Panc1 (cell line): ENCODE measurements around the gene TOP1. TPM values are rescaled to one million over a fixed set of nuclear protein-coding genes. Genes with fewer than 3 reads are reported as not detected.

Experiments
- ATAC-seq: fragments of 200-7000 bp; cut with Tn5 transposase; 2 replicates; pipeline ENCODE4 v1.9.1; 2020; ENCODE audit warnings: mild to moderate bottlenecking, moderate library complexity
- BruUV-seq: library from RNA; stranded (reverse); fragments of 400-500 nt; replicated peaks from 2 replicates; lab custom pipeline; 2021; lab: Mats Ljungman, UMichigan
- CTCF ChIA-PET: fragments of 300-600 bp; sonication (Branson Sonifier 250); formaldehyde crosslinking; loops from one replicate; lab custom pipeline; 2022; ENCODE audit warnings: antibody characterized with exemption; lab: Charles Lee
- POLR2A ChIA-PET: fragments of 300-600 bp; sonication (Branson Sonifier 250); formaldehyde crosslinking; loops from one replicate; lab custom pipeline; 2022; ENCODE audit warnings: antibody characterized with exemption; lab: Charles Lee
- DNase-seq: peaks from one replicate; pipeline ENCODE4 v3.0.0-alpha.2; 2010; ENCODE audit warnings: low read depth, low spot score
- H3K27ac ChIP-seq: 2 replicates; pipeline ENCODE4 v1.5.1; 2011; ENCODE audit warnings: mild to moderate bottlenecking, low read length, inconsistent platforms
- H3K27me3 ChIP-seq: fragments of 200-500 bp; sonication (Bioruptor generic); 2 replicates; pipeline ENCODE4 v1.6.0; 2014; ENCODE audit warnings: low read length, inconsistent platforms; ENCODE audit not compliant: control insufficient read depth, insufficient read depth
- H3K36me3 ChIP-seq: fragments of 200-500 bp; sonication (Bioruptor generic); 2 replicates; pipeline ENCODE4 v1.5.1; 2014; ENCODE audit warnings: inconsistent platforms, mild to moderate bottlenecking, low read length, moderate library complexity; ENCODE audit not compliant: control insufficient read depth, insufficient read depth
- H3K4me1 ChIP-seq: 2 replicates; pipeline ENCODE4 v1.5.1; 2011; ENCODE audit warnings: inconsistent platforms, mild to moderate bottlenecking, low read length, moderate library complexity; ENCODE audit not compliant: control insufficient read depth, insufficient read depth
- H3K4me3 ChIP-seq, 2 experiments: 2 replicates each; pipeline ENCODE4 v1.5.1; 2011 to 2012; ENCODE audit warnings: low read depth in 2 of 2, low read length in 2 of 2, mild to moderate bottlenecking in 2 of 2, inconsistent platforms in 1 of 2, moderate library complexity in 1 of 2
- H3K9me3 ChIP-seq: fragments of 200-500 bp; sonication (Bioruptor generic); 2 replicates; pipeline ENCODE4 v1.5.1; 2014; ENCODE audit warnings: low read depth, mild to moderate bottlenecking, inconsistent platforms, low read length, moderate library complexity; ENCODE audit not compliant: control insufficient read depth, insufficient read depth
- POLR2AphosphoS5 ChIP-seq: IDR thresholded peaks from 2 replicates; pipeline ENCODE4 v1.6.1; 2012; ENCODE audit warnings: mild to moderate bottlenecking, low read depth, low read length, moderate library complexity
- SIN3A ChIP-seq: IDR thresholded peaks from 2 replicates; pipeline ENCODE4 v1.6.1; 2012; ENCODE audit warnings: low read depth, mild to moderate bottlenecking, low read length, moderate library complexity, borderline replicate concordance; ENCODE audit not compliant: insufficient read depth
- TCF7L2 ChIP-seq: IDR thresholded peaks from 2 replicates; pipeline ENCODE4 v1.6.1; 2011; ENCODE audit warnings: mild to moderate bottlenecking, low read depth, low read length, inconsistent platforms
- in situ Hi-C: cut with HindIII; loops from 2 replicates; pipeline ENCODE4 v1.10.0; 2016; ENCODE audit warnings: low sequenced_read_pairs, low pct_unique_long_range_greater_than_20kb
- intact Hi-C: fragments of 100-400 bp; cut with micrococcal nuclease; formaldehyde crosslinking; loops from one replicate; pipeline ENCODE4 v1.10.0; 2022; ENCODE audit not compliant: unreplicated experiment
- total RNA-seq: library from RNA; stranded (reverse); gene quantifications from one replicate; pipeline ENCODE4 v1.2.1, GENCODE V29; 2021; ENCODE audit not compliant: unreplicated experiment
- TF ChIP-seq, protein P1 (sequence below): fragments of 450-650 bp; IDR thresholded peaks from 2 replicates; pipeline ENCODE4 v1.5.1; 2017; ENCODE audit warnings: mild to moderate bottlenecking
- TF ChIP-seq, protein P2 (sequence below), 2 experiments: IDR thresholded peaks; 2 replicates each; pipeline ENCODE4 v1.6.1; 2011 to 2012; ENCODE audit warnings: low read depth in 2 of 2, control low read depth in 1 of 2, low read length in 1 of 2, mild to moderate bottlenecking in 1 of 2, moderate library complexity in 1 of 2; ENCODE audit not compliant: insufficient read depth in 1 of 2

TOP1 gene
- total RNA-seq, 1 experiment from 2014 or later: 65.2 TPM

DNA sequence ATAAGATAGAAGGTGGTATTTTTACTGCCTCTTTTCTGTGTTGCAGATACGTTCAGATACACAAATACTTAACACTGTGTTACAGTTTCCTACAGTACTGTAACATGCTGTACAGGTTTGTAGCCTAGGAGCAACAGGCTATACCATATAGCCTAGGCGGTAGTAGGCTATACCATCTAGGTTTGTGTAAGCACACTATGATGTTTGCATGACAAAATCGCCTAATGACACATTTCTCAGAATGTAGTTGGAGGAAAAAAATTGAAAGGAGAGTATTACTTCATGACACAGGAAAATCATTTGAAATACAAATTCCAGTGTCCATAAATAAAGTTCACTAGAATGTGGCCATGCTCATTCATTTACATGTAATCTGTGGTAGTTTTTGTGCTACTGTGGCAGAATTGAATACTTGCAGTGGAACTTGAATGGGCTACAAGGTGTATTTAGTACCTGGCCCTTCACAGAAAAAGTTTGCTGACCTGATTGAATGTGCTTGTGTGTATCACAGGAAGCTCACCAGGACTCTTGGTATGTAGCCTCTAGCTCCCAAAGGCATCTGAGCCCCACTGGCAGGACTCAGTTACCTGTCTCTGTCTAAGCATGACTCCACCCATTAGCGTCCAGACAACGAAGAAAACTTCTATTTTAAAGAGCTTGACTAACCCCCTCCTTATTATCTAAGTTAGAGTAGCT lies 18.8 kb downstream of the TOP1 start:
- Histone ChIP-seq H3K4me3 (no peak overlapping the region), H3K27me3 (no peaks in the 10 kb centered on the region), H3K36me3 (no peaks in the 10 kb centered on the region), H3K4me1 (peaks cover 36% of the 10 kb centered on the region), H3K27ac (no peak overlapping the region), H3K9me3 (no peaks in the 10 kb centered on the region)
- ATAC-seq: no peak; the same call in 1 of the 2 replicates
- in situ Hi-C loops (no loop called here), intact Hi-C loops (no loop called here)
- ChIA-PET POLR2A (interaction anchor here (0.5 to 0.6 kb wide), 2 partner anchors 25 to 64 kb away, joined by 3 to 7 read pairs; no protein-coding TSS in a partner anchor), CTCF (interaction anchor here (0.7 kb wide), 1 partner anchor 22 kb away, joined by 3 read pairs; no protein-coding TSS in a partner anchor)
- DNase-seq: no peak
- no peak for TF ChIP-seq SIN3A
- TF ChIP-seq, protein P1, sequence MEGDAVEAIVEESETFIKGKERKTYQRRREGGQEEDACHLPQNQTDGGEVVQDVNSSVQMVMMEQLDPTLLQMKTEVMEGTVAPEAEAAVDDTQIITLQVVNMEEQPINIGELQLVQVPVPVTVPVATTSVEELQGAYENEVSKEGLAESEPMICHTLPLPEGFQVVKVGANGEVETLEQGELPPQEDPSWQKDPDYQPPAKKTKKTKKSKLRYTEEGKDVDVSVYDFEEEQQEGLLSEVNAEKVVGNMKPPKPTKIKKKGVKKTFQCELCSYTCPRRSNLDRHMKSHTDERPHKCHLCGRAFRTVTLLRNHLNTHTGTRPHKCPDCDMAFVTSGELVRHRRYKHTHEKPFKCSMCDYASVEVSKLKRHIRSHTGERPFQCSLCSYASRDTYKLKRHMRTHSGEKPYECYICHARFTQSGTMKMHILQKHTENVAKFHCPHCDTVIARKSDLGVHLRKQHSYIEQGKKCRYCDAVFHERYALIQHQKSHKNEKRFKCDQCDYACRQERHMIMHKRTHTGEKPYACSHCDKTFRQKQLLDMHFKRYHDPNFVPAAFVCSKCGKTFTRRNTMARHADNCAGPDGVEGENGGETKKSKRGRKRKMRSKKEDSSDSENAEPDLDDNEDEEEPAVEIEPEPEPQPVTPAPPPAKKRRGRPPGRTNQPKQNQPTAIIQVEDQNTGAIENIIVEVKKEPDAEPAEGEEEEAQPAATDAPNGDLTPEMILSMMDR: no peak
- BruUV-seq: no TSS peak

DNA sequence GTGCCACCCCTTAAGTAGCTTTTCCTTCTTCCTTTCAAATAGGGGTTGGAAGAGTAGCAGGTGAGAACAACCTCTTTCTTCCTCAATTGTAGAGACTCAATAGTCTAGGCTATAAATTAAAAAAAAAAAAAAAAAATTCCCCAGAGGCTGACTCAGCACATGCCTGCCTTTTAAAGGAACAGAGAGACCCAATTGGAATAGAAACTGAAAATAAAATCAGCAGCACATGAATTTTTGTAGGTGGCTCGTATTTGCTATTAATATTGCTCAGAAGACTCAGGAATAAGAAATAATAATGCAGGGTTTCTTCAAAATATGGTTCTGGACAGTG lies 19.3 kb downstream of the TOP1 start:
- Histone ChIP-seq H3K27ac (peak overlapping the region; percentile 30; the same call in 1 of the 2 replicates), H3K27me3 (no peaks in the 10 kb centered on the region), H3K4me1 (peaks cover 36% of the 10 kb centered on the region), H3K4me3 (no peak overlapping the region), H3K9me3 (no peaks in the 10 kb centered on the region), H3K36me3 (no peaks in the 10 kb centered on the region)
- no peak for ATAC-seq
- ChIA-PET CTCF (interaction anchor here (0.7 kb wide), 1 partner anchor 22 kb away, joined by 3 read pairs; no protein-coding TSS in a partner anchor), POLR2A (interaction anchor here (0.6 kb wide), 1 partner anchor 25 kb away, joined by 3 read pairs; no protein-coding TSS in a partner anchor)
- TF ChIP-seq TCF7L2: no peak
- intact Hi-C loops: no loop called here
- in situ Hi-C loops: no loop called here
- no TSS peak for BruUV-seq
- DNase-seq: no peak

DNA sequence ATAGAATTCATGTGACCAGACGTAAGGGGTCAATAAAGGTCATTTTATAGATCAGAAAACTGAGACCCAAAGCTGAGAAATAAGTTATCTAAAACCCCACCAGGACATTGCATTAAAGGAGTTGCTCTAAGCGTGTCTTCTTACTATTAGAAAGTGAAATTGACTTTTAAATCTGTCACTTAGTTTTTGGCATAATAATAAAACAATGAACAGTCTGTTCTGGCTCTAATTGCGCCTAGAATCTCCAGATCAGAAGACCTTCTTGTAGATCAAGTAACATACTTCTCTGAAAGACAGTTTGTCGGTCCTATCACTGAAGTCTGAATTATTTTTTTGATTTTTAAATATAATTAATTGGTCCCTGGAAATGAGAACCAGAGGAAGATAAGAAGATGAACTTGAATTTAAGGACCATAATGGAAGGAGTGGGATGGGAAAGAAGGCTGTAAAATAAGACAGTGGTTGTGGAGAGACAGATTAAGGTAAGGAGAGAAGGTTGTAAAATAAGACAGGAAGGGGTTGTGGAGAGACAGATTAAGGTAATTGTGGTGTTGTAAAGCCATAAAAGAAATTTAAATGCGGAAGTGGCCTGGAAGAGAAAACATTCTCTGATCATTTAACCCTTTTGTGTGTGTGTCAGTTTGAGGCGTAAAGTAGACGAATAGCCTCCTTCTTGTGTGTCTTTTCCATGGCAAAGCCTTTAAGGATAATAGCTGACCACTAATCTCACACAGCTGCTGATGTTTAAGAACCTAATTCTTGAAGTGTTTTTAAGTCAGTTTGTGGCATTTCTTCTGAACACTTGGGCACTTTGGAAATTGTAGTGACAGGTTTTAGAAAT lies 20.1 kb downstream of the TOP1 start:
- H3K27ac ChIP-seq: no peak overlapping the region; the same call in 1 of the 2 replicates
- H3K4me3 ChIP-seq: no peak overlapping the region
- H3K27me3 ChIP-seq: no peaks in the 10 kb centered on the region
- TF ChIP-seq POLR2AphosphoS5 (no peak), TCF7L2 (no peak), SIN3A (no peak)
- TF ChIP-seq, protein P1: no peak
- TF ChIP-seq, protein P2, sequence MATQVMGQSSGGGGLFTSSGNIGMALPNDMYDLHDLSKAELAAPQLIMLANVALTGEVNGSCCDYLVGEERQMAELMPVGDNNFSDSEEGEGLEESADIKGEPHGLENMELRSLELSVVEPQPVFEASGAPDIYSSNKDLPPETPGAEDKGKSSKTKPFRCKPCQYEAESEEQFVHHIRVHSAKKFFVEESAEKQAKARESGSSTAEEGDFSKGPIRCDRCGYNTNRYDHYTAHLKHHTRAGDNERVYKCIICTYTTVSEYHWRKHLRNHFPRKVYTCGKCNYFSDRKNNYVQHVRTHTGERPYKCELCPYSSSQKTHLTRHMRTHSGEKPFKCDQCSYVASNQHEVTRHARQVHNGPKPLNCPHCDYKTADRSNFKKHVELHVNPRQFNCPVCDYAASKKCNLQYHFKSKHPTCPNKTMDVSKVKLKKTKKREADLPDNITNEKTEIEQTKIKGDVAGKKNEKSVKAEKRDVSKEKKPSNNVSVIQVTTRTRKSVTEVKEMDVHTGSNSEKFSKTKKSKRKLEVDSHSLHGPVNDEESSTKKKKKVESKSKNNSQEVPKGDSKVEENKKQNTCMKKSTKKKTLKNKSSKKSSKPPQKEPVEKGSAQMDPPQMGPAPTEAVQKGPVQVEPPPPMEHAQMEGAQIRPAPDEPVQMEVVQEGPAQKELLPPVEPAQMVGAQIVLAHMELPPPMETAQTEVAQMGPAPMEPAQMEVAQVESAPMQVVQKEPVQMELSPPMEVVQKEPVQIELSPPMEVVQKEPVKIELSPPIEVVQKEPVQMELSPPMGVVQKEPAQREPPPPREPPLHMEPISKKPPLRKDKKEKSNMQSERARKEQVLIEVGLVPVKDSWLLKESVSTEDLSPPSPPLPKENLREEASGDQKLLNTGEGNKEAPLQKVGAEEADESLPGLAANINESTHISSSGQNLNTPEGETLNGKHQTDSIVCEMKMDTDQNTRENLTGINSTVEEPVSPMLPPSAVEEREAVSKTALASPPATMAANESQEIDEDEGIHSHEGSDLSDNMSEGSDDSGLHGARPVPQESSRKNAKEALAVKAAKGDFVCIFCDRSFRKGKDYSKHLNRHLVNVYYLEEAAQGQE (IDR thresholded peaks at IDR 0.05; ENCODE audit: insufficient read depth in 1 of 2, low read depth in 2 of 2, low read length in 1 of 2): no peak
- no peak for ATAC-seq
- peaks cover 36% of the 10 kb centered on the region for H3K4me1 ChIP-seq
- in situ Hi-C loops (no loop called here), intact Hi-C loops (no loop called here)
- TSS peak; percentile 9 for BruUV-seq
- no peaks in the 10 kb centered on the region for H3K36me3 ChIP-seq
- ChIA-PET CTCF (no interaction called here), POLR2A (no interaction called here)
- H3K9me3 ChIP-seq: no peaks in the 10 kb centered on the region
- DNase-seq: no peak
